ENCODE results near the gene FBXW8. TPM values are rescaled to one million over a fixed set of nuclear protein-coding genes. Genes with fewer than 3 reads are reported as not detected.

FBXW8 gene
- total RNA-seq, 1 experiment from 2014 or later = 15.6 TPM

- peak; percentile 30; the same call in 1 of the 2 replicates for TF ChIP-seq ZNF281 (CRISPR knock-in tag; IDR thresholded peaks at IDR 0.05)
Observed at GRCh38 chr12:117052386-117053049, 141.8 kb downstream of the FBXW8 start (continued).

DNA sequence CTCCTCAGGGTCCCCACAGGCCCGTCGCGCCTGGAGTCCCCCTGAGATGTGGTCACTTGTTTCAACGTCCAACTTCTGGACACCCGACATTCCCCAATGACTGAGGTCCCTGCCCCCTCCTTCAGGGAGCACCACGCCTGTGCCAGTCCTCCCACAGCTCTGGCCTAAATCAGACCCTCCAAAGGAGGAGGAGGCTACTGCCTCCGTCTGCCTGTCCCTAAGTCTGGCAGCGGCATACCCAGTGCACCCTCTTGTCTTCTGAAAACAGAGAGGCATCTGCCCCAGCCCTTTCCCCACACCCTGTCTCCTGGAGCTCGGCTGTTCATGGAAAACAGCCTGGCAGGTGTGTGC, 142.3 kb downstream of the FBXW8 start:
- no peaks in the 10 kb centered on the region for H3K27me3 Mint-ChIP-seq (ENCODE audit: low read depth)
- no peak for DNase-seq (ENCODE audit: low spot score)
- no peaks in the 10 kb centered on the region for H3K9me3 Mint-ChIP-seq
- POLR2A ChIA-PET = interaction anchor here (0.6 to 1.1 kb wide), 3 partner anchors 13 to 45 kb away, joined by 3 read pairs; no protein-coding TSS in a partner anchor
- ATAC-seq = peak; percentile 30
- CTCF ChIA-PET = interaction anchor here (0.5 to 3.2 kb wide), 10 partner anchors 13 to 907 kb away, joined by 3 to 14 read pairs (median 4); partner anchors contain the start of gene TESC
- TF ChIP-seq ZNF263 (CRISPR knock-in tag; IDR thresholded peaks at IDR 0.05; ENCODE audit: low read depth) (peak; percentile 78; the same call in 1 of the 2 replicates), ZMAT4 (CRISPR knock-in tag; IDR thresholded peaks at IDR 0.05) (no peak), SMAD3 (CRISPR knock-in tag; IDR thresholded peaks at IDR 0.05; ENCODE audit: borderline replicate concordance) (no peak), AR (CRISPR knock-in tag; IDR thresholded peaks at IDR 0.05) (no peak), SOX15 (CRISPR knock-in tag; IDR thresholded peaks at IDR 0.05) (no peak), ZNF232 (CRISPR knock-in tag; IDR thresholded peaks at IDR 0.05) (no peak), FOXP4 (CRISPR knock-in tag; IDR thresholded peaks at IDR 0.05) (0 out of 2 replicates have a peak, but pooled peaks have one; percentile 2), ZNF396 (CRISPR knock-in tag; IDR thresholded peaks at IDR 0.05; ENCODE audit: borderline replicate concordance) (no peak), GRHL2 (CRISPR knock-in tag; IDR thresholded peaks at IDR 0.05; ENCODE audit: insufficient replicate concordance, severe bottlenecking) (no peak)
- TF ChIP-seq, protein P1, sequence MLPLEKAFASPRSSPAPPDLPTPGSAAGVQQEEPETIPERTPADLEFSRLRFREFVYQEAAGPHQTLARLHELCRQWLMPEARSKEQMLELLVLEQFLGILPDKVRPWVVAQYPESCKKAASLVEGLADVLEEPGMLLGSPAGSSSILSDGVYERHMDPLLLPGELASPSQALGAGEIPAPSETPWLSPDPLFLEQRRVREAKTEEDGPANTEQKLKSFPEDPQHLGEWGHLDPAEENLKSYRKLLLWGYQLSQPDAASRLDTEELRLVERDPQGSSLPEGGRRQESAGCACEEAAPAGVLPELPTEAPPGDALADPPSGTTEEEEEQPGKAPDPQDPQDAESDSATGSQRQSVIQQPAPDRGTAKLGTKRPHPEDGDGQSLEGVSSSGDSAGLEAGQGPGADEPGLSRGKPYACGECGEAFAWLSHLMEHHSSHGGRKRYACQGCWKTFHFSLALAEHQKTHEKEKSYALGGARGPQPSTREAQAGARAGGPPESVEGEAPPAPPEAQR (CRISPR knock-in tag; IDR thresholded peaks at IDR 0.05) = no peak
- TF ChIP-seq, protein P2, sequence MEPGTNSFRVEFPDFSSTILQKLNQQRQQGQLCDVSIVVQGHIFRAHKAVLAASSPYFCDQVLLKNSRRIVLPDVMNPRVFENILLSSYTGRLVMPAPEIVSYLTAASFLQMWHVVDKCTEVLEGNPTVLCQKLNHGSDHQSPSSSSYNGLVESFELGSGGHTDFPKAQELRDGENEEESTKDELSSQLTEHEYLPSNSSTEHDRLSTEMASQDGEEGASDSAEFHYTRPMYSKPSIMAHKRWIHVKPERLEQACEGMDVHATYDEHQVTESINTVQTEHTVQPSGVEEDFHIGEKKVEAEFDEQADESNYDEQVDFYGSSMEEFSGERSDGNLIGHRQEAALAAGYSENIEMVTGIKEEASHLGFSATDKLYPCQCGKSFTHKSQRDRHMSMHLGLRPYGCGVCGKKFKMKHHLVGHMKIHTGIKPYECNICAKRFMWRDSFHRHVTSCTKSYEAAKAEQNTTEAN (CRISPR knock-in tag; IDR thresholded peaks at IDR 0.05) = no peak
- TF ChIP-seq, protein P3, sequence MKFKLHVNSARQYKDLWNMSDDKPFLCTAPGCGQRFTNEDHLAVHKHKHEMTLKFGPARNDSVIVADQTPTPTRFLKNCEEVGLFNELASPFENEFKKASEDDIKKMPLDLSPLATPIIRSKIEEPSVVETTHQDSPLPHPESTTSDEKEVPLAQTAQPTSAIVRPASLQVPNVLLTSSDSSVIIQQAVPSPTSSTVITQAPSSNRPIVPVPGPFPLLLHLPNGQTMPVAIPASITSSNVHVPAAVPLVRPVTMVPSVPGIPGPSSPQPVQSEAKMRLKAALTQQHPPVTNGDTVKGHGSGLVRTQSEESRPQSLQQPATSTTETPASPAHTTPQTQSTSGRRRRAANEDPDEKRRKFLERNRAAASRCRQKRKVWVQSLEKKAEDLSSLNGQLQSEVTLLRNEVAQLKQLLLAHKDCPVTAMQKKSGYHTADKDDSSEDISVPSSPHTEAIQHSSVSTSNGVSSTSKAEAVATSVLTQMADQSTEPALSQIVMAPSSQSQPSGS (CRISPR knock-in tag; IDR thresholded peaks at IDR 0.05; ENCODE audit: borderline replicate concordance, low read depth) = no peak
- TF ChIP-seq, protein P4, sequence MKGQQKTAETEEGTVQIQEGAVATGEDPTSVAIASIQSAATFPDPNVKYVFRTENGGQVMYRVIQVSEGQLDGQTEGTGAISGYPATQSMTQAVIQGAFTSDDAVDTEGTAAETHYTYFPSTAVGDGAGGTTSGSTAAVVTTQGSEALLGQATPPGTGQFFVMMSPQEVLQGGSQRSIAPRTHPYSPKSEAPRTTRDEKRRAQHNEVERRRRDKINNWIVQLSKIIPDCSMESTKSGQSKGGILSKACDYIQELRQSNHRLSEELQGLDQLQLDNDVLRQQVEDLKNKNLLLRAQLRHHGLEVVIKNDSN (CRISPR knock-in tag; IDR thresholded peaks at IDR 0.05) = no peak
- peak overlapping the region; percentile 25; the same call in 1 of the 2 replicates for H3K4me3 Mint-ChIP-seq
- H3K4me1 Mint-ChIP-seq = peaks cover 44% of the 10 kb centered on the region
- H3K27ac Mint-ChIP-seq = peak overlapping the region; percentile 72
- H3K36me3 Mint-ChIP-seq = no peaks in the 10 kb centered on the region

Data from WTC11 (cell line).